NCI-H2029 treated with DMSO at 0.1 percent for 48 hours (cell line): ENCODE data around the gene SIDT2.
"Not testable (repeated sequence)": the region's sequence is repeated elsewhere in the genome, so short reads cannot be mapped to it uniquely, and the experiment has no call there.

Source experiments
- DNase-seq: peaks from one replicate; lab custom pipeline; 2025; lab: John Stamatoyannopoulos, UW

SIDT2 gene

DNA sequence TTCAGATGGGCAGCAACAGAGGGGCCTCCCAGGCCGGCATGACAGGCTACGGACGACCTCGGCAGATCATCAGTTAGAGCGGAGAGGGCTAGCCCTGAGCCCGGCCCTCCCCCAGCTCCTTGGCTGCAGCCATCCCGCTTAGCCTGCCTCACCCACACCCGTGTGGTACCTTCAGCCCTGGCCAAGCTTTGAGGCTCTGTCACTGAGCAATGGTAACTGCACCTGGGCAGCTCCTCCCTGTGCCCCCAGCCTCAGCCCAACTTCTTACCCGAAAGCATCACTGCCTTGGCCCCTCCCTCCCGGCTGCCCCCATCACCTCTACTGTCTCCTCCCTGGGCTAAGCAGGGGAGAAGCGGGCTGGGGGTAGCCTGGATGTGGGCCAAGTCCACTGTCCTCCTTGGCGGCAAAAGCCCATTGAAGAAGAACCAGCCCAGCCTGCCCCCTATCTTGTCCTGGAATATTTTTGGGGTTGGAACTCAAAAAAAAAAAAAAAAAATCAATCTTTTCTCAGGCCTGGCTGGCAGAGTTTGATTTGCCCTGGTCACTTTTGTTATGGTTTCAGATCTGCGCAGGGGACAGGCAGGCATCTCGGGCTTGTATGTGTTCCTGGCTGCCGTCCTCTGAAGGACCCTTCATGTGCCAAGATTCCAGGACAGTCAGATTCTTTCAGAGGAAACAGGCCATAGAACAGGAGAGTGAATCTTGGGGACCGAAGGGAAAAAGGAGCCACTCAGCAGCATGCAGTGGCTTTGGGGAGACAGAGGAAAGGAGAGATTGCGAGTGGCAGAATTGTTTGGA is 25.9 kb downstream of the SIDT2 start:
- DNase-seq: no peak

DNA sequence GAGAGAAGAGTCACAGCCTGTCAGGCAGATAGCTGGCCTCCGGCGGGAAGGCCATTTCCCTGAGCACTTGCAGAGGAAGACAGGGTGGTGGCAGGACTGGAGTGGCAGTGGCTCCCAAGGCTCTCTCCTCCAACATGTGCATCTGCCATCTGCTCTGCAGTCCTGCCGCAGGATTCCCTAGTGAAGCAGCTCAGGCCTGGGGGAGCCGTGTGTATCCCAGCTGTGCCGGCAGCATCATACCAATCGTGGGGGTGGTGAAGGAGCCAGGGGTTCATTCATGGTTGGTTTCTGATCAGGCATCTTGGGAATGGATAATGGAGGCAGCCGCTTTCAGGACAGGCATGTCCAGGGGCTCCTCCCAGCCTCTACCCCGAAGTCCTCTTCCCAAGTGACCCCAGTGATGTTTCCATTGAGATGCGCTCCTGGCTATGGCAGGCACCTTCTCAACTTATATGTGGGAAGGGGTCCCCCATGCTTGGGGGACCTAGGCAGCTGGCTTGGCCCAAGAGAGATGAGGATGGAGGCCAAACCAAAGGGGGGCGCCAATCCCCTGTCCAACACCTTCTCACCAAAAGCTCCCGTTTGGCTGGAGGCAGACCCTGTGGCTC is 26.8 kb downstream of the SIDT2 start:
- DNase-seq: no peak

DNA sequence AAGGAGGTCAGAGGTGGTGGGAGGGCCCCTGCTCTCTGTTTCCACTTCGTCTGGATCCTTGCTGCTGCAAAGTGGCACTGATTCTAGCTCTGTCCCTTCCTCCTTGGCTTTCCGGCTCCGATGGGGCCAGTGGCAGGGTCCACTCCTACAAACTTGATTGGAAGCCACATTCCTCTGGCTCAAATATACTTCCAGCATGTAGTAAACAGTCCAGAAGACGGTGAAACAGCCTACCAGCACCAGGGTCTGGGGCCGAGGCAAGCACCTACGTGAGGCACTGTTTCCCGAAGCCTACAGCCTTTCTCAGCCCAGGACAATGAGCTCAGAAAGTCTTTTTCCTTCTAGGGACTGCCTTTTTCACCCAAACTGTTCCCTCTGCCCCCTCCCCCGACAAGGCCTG is 27.6 kb downstream of the SIDT2 start:
- not testable (repeated sequence) for DNase-seq

DNA sequence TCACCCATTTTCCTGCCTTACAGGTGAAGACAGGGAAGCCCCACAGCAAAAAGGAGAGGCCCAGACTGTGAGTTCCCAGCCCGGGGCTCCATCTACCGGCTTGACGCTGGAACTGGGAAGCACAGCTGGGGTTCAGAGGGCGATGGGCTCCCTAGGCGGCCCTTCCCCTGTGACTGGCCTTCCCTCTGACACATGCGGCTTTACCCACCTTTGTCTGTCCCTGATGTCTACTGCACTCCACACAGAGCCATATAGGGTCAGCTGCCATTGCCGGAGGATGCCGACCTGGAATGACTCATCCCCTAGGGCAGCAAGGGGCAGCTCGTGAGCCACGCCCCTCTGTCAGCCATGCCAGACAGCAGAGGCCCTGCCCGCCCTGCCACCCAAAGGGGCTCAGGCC is 28.3 kb downstream of the SIDT2 start:
- DNase-seq: not testable (repeated sequence)

DNA sequence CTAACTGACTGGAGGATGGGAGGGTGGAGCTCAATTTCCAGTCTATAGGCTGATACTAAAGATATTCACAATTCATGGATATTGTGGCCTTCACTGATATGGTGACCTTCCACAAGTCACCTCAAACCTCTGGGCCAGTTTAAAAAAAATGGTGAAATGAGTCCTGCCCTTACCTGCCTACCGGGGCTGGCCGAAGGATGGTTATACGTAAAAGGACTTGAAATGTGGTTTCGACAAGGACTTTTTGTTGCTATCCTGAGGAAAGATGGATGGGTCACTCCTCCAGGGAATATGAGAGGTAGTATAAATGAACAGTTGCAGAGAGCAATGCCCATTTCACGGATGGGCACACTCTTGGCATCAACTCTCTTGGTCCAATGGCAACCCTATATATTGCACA is 28.9 kb downstream of the SIDT2 start:
- not testable (repeated sequence) for DNase-seq

DNA sequence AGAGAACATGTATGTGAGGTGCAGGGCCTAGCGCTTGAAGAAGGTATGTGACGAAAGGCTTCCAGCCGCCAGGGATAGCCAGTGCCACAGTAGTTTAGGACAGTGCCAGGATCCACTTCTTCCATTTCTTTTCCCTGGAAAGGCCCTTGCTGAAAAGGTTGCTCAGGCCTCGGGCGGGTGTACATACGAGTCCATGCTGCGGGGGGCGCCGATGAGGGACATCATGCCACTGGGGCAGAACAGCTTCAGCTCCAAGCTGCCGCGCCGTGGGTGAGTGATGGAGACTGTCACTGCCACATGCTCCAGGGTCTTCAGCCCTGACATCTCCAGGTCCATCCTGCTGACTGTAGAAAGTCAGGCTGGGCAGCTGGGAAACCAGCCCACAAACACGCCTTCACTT is 30.2 kb downstream of the SIDT2 start:
- not testable (repeated sequence) for DNase-seq

DNA sequence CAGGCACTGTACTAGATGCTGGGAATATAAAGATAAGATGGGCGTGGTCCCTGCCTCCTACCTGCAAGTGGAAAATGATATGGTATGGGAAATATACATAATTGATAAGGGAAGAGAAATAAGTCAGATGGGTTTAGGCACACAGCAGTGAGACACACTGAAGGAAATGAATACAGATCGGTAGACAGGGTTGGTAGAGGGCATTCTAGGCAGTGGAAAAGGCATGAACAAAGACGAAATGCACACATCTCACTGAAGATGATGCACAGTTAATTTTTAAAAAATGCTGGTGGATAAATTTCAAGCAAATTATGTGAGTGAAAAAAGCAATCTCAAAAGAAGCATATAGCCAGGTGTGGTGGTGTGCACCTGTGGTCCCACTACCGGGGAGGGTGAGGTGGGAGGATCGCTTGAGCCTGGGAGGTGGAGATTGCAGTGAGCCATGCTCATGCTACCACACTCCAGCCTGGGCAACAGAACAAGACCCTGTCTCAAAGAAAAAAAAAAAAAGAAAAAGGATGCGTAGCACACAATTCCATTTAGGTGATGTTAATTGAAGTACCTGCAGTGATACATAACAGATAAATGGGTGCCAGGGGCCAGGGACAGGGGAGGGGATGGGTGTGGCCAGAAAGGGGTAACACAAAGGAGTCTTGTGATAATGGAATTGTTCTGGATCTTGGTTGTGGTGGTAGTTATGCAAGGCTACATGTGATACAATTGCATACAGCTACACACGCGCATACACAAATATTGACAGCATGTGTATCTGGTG is 31.0 kb downstream of the SIDT2 start:
- not testable (repeated sequence) for DNase-seq

DNA sequence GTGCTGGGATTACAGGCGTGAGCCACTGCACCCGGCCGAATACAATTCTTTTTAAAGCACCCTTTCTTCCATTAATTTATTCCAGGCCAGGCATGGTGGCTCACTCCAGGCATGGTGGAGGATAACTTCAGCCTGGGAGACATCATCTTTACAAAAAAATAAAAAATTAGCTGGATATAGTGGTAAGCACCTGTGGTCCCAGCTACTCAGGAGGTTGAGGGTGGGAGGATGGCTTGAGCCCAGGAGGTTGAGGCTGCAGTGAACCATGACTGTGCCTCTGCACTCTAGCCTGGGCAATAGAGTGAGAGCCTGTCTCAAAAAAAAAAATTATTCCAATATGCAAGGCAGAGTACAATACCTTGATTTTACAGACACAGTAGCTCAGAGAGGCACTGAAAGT is 32.1 kb downstream of the SIDT2 start:
- no peak for DNase-seq

DNA sequence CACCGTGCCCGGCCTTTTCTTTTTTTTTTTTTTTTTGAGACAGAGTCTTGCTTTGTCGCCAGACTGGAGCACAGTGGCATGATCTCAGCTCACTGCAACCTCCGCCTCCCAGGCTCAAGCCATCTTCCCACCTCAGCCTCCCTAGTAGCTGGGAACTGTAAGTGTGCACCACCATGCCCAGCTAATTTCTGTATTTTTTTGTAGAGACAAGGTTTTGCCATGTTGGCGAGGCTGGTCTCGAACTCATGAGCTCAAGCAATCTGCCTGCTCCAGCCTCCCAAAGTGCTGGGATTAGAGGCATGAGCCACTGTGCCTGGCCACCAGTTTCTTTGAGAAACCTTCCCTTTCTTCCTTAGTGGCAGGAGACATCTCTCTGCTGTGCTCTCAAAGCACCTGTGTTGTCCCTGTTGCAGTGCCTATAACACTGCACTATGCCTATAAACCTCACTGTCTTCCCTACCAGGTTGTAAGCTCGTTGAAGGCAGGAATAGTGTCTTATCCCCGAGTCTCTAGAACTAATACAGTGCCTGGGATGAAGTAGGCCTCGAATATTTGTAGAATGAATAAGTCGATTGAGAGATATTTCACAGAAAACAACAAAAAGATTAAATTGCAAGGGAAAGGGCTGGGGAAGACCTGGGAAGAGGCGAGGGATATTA is 34.3 kb downstream of the SIDT2 start:
- no peak for DNase-seq

DNA sequence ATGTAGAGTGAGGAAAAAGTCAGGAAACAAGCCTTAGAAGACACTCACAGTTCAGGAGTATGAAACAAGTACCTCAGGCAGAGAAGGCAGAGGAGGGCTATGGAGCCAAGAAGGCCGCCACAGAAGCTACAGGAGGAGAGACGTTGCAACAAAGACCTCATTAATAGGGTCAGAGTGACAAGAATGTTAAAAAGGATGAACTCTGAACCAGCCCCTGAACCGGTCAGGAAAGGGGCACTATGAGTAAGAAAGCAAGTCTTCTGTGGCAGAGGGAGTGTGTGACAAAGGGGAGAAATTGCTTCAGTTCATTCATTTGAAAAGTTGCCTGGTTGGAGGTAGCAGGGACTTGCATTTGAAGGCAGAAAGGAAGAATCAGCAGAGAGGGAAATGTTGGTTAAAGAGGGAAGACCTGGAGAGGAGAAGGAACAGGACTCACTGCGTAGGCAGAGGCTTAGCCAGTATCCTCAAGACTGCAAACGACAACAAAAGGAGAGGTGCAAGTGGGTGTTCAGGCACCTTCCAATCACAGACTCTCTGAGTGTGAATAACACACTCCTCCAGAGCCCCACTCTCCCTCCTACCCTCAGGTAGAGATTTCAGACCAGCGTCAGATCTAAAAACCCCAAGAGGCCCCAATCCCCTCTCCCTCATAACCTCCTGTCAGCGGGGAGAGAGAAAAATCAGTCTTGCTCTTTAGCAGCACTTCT is 36.0 kb downstream of the SIDT2 start:
- no peak for DNase-seq

DNA sequence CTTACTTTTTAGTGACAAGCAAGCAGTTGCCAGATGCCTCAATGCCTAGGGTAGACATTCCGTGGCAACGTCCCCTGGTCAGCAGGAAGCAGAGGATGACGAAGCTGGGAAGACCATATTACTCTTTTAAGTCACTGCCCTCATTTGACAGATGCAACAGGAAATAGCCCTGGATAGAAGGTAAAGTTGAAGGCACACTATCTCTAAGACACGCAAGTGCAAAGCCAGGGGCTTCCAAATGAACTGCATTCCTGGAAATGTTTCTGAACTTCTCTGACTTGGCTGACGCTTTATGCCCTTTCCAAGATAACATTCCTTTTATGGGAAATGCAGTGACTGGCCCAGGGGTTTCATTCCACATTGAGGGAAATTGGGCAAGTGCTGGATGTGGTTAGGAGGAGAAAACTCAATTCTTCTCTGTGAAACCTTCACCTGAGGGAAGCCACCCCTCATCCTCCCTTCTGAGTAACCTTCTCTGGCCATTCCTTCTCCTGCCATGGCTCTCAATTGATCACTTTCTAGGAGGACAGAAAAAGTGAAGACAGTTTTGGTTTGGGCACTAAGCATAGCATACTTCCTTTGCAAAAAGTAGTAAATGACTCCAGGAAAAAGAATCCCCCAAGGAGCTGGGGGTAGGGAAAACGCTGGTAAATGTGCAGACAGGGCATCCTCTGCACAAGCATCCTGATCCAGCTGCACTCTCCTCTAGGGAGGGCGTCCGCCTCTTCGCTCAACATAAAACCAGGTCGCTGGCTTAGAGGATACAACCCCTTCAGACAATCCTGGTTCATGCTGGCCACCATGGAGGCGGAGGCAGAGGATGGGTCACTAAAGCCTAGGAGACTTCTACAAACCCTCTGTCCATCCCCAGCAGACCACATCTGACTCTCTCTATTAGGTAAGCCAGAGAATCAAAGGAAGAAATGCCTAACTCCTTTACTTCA is 38.9 kb downstream of the SIDT2 start:
- DNase-seq: no peak

DNA sequence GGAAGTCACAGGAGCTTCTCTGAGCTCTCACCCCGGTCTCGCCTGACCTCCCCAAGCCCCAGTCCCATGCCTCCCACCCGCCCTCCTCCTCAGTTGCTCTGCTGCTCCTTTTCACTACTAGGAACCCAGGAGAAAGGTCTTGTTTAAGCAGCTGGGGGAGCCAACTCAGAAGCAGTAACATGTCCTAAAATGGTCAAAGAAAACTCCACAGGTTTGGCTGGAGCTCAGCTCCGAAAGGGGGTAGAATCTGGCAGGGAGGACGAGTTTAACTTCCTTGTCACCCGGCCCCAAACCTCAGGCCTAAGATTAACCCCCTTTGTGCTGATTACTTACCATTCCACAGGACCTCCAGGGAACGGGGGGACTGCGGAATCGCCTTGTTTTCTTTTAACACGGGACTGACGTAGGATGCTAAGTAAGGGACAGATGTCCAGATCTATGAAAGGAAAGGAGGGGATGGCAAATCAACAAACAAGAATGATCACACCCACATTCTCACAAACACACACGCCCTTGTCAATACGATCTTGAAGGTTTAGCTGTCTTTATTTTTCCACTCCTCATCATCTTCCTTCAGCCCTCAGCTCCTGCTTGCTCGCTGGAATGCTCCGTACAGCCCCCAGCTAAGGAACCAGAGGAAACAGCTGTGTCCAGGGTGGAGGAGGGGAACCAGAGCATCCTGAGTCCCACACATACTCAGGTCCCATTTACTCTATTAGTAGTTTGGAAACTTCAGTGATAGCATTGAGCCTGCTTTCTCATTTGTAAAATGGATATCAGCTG is 39.8 kb downstream of the SIDT2 start:
- DNase-seq: no peak

DNA sequence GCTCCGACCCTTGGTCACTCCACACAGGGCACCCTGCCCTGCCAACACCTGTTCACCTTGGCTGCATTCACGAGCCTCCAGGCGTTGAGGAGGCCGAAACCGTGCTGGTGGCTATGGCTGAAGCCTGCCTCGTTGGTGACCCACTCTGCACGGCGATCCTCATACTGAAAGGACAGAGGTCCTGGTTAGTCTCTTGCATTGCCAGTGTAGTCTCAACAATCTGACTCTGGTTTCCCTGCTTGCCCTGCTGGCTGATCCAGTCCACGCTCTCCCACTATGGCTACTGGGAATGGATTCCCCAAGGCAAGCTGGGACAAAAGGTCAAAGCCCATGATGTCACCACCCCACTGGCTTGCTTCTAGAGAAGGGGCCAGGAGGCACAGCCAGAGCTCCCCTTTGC is 40.5 kb downstream of the SIDT2 start:
- no peak for DNase-seq

DNA sequence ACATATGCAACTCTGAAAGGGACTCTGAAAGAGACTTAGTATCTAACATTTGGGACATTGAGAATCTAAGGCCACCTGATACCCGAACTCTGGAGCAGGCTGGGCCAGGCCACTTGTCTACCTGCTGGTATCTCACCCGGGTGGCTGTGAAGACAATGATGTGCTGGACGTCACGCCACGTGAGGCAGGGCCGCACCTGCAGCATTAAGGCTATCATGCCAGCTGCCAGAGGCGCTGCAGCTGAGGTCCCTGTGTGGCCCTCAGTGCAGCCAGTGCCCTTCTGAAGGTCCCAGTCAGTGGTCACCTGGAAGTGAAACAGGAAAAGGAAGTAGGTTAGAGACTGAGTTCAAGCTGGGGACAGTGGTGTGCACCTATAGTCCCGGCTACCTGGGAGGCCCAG is 40.9 kb downstream of the SIDT2 start:
- no peak for DNase-seq

DNA sequence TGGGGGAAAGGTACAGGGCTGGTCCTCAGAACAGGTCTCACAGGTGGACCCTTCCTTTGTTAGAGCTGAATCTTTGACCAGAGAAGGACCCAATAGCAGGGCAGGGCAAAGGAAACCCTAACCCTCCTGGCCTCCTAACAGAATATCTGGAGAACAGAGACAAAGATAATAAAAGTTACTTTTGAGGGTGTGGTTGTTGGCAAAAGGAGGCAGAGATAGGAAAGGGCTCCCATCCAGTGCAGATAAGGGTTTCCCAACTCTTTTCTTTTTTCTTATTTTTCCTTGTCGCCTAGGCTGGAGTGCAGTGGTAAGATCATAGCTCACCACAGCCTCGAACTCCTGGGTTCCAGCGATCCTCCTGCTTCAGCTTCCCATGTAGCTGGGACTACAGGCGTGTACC is 41.5 kb downstream of the SIDT2 start:
- DNase-seq: no peak

DNA sequence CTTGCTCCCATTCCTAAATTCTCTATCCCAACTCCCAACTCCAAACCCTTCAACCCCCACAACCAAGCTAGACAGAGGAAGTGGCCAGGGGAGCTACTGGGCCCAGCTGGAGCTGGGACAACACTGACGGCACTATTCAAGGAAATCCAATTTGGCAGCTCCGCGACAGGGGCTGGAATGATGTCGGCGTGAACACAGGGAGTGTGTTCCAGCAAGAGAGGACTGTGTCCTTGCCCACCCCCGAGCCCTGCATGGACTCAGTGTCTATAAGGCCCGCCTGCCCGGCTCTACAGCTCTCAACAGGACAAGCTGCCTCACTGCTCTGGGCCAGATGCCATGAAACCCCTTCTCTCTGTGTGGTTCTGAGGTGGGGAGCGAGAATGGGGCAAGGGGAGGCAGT is 42.0 kb downstream of the SIDT2 start:
- no peak for DNase-seq

DNA sequence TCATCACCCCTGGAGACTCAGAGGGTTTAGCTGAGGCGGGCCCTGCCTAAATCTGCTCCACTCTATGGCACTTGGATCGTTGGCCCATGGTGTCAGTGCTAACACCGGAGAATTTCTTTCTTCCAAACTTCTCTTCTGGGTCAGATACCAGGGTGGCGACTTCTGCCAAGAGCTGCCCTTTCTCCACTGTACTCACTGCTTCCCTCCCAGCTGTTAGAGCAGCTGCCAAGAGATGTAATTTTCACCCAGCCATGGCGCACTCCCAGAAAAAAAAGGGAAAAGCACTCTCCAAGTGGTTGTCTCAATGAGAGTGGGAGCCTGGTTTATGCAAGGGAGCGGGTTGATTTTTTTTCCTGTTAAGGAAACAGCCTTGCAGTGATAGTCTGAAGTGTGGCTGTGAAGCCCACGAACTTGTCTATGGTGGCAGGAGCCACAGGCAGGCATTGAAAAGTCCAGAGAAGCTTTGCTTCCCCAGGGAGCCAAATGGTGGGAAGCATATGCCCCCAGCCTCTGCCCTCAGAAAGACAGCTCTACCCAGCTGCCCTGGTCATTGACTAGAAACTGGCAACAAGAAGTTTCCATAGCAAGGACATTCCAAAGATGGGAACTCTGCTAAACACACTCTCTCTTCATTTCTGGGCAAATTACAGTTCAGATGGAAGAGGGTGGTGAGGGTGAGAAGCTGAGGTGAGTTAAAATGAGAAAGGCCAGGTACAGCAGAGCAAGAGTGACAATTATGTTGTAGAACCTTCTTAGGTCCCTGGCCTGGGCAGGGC is 42.6 kb downstream of the SIDT2 start:
- peak; percentile 37 for DNase-seq

DNA sequence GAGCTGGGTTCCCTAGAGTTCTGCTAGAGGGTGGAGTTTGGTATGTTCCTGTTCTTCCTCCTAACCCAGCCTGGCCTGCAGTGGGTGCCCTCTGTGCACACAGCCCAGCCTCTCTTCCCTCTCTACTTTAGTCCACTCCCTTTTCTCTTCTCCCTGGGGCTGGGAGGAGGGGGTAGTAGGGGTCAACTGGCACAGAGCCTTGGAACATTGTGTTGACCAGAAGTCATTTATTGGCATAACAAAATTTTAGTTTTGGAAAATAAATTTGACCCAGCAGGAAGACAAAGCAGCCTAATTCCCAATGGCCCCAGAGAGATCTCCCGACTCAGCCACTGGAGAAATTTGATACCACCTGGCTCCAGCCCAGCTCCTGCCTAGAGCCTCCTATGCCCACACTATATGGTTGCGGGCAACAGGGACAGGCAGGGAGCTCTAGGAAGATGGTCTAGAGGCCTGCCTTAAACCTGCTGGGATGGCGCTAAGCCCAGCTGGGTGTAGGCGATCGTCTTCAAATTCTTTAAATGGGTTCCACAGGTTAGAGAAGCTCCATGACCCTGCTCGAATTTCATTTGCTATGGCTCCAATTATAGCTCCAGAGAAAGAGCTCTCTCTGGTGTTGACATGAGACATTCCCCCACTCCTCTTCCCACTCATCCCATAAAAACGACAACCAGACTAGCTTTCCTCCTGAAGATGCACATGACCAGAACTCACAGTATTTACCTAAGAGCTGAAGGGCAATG is 43.4 kb downstream of the SIDT2 start:
- peak; percentile 84 for DNase-seq
